ENCODE measurements around the gene KIAA0232.

DNA sequence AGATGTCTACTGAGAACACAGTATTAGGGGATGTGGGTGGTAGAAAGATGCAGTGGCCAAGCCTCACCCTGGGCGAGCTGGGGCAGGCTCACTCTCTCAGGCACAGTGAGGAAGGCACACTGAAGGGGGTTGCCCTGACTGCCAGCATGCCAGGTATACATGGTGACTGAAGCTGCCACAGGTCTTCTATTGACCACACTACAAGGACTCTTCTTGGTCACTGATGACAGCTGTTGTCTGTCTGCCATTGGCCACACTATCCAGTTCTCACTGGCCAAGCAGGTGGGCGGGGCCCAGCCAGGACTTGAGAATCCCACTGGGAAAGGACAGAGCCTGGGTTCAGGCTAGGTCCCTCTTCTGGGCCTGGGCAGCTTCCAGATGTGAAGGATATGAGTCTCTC, 87.4 kb downstream of the KIAA0232 start:
- TF ChIP-seq POLR2A (IDR thresholded peaks at IDR 0.05; ENCODE audit: low read depth, low read length) (no peak), POLR2AphosphoS5 (IDR thresholded peaks at IDR 0.05; ENCODE audit: low read depth, low read length) (no peak), TAF1 (IDR thresholded peaks at IDR 0.05; ENCODE audit: low read depth, low read length) (no peak), SPI1 (IDR thresholded peaks at IDR 0.05; ENCODE audit: low read depth, low read length) (no peak), POU2F2 (IDR thresholded peaks at IDR 0.05; ENCODE audit: low read depth, low read length) (no peak), PAX5 (IDR thresholded peaks at IDR 0.05; ENCODE audit: insufficient read depth, low read length, severe bottlenecking) (no peak)

Data from GM12891 (cell line).